ENCODE data around the gene AKAP10.
A peak's percentile ranks its signal among the peaks of the same experiment; 100 is the strongest.

Gene AKAP10

DNA sequence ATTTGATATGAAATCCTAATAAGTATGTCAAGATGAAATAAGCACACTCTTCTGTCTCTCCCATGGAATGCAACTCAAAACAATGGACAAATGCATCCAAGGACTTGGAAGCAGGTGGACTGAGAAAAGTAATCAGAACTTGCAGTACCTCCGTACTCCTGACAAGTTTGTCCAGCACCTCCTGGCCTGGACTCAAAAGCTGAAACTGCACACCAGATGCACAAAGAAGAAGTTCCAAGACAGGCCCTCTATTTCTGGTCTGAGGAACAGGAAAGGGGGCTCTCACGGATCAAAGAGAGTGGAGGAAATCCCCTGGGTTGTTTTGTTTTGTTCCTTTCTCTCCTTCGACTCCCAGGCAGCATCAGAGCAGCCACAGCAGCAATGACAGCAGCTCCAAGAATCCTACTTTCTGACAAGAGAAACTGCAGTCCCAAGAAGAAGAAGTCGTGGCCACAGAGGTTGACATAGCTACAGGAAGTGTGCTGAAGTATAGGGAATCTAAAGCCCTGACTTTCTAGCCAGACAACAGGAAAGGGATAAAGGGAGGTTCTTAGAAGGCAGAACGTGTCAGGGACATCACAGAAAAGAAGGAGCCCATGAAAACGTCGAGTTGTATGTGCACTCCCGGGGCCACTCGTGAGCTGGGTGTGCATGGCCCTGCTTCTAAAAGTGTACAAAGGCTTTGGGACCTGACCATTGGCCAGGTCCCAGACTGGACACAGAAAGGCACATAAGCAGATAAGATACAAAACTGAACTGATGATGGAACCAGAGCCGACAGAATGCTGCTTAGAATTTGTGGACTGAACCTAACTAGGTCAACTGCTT is 29.3 kb downstream of the AKAP10 start:
- Mint-ChIP-seq H3K36me3 (ENCODE audit: low read depth) (peaks cover 79% of the 10 kb centered on the region), H3K27ac (peak overlapping the region; percentile 73), H3K27me3 (no peaks in the 10 kb centered on the region), H3K4me3 (no peak overlapping the region), H3K9me3 (no peaks in the 10 kb centered on the region), H3K4me1 (ENCODE audit: low read depth) (peaks cover 61% of the 10 kb centered on the region)
- DNase-seq = no peak

DNA sequence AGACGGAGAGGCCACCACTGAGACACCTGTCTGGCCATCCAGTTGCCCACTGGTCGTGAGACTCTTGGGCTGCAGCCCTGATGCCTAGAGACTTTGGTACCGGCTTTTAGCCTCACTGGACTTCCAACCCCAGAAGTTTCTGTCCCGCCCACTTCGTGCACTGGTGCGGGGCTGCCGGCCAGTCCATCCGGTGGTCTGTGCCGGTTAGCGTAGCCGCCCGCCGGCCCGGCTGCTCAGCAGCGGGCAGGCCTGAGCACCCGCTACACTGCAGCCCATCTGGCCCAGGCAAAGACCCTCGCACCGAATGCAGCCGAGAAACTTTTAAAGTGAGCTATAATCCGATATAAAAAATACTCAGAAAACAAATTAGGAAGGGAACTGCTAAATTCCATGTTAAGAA is 30.7 kb downstream of the AKAP10 start:
- H3K27ac Mint-ChIP-seq = no peak overlapping the region
- peaks cover 63% of the 10 kb centered on the region for H3K4me1 Mint-ChIP-seq (ENCODE audit: low read depth)
- DNase-seq = no peak
- H3K4me3 Mint-ChIP-seq = no peak overlapping the region
- no peaks in the 10 kb centered on the region for H3K9me3 Mint-ChIP-seq
- H3K27me3 Mint-ChIP-seq = no peaks in the 10 kb centered on the region
- H3K36me3 Mint-ChIP-seq (ENCODE audit: low read depth) = peaks cover 84% of the 10 kb centered on the region

DNA sequence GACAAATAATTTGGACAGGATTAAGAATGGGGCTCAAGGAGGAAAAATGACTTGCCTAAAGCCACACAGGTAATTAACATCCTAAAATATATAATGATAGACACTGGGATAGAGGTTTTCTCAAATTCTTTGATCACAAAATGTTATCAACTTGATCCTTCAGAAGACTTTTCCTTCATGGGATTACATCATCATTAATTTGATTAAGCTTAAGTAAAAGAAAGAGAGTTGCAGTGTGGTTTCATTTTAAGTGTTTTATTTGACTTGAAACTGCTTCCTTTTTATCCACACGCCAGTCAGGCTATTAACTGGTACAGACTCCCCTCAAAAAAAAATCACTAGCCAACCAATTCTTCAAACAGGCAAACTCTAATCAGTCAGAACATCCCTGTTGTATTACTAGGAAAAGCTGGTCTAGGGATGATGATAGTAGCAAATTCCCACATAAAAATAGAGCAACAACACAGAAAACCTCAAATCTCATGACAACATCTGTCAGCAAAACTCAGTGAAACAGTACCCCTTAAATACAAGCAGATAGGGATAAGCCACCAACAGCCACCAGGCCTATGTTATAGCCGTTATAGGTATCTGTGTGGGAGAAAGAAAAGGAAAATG is 32.5 kb downstream of the AKAP10 start:
- no peak overlapping the region for H3K4me3 Mint-ChIP-seq
- DNase-seq = no peak
- no peaks in the 10 kb centered on the region for H3K9me3 Mint-ChIP-seq
- peaks cover 63% of the 10 kb centered on the region for H3K4me1 Mint-ChIP-seq (ENCODE audit: low read depth)
- peaks cover 88% of the 10 kb centered on the region for H3K36me3 Mint-ChIP-seq (ENCODE audit: low read depth)
- H3K27ac Mint-ChIP-seq = peak overlapping the region; percentile 47
- no peaks in the 10 kb centered on the region for H3K27me3 Mint-ChIP-seq

DNA sequence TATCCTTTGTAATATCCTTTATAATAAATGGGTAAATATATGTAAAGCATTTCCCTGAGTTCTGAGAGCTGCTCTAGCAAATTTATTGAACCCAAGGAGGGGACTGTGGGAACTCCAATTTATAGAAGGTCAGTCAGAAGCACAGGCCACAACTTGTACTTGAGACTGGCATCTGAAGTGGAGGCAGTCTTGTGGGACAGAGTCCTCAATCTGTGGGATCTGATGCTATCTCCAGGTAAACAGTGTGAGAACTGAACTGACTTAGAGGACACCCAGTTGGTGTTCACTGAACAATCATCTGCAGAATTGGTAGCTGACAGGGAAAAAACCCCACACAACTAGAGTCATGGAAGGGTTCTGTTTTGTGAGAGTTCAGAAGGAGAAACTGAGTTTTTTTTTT is 34.0 kb downstream of the AKAP10 start:
- Mint-ChIP-seq H3K4me1 (ENCODE audit: low read depth) (peaks cover 53% of the 10 kb centered on the region), H3K27ac (peak overlapping the region; percentile 4), H3K36me3 (ENCODE audit: low read depth) (peaks cover 91% of the 10 kb centered on the region), H3K9me3 (no peaks in the 10 kb centered on the region), H3K4me3 (no peak overlapping the region), H3K27me3 (no peaks in the 10 kb centered on the region)
- no peak for DNase-seq

DNA sequence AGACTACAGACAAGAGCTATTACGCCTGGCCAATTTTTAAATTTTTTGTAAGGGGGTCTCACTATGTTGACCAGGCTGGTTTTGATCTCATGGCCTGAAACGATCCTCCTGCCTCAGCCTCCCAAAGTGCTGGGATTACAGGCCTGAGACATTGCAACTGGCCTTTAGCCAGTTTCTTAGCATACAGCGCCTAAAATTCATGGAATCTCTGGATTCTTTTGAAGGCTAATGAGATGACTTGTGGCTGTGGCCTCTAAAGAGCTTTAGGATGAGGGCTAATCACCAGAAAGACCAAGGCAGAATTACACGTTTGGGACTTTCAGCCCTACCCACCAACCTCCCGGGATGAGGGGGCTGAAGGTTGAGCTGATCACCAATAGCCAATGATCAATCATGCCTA is 34.6 kb downstream of the AKAP10 start:
- H3K4me1 Mint-ChIP-seq (ENCODE audit: low read depth) = peaks cover 48% of the 10 kb centered on the region
- no peaks in the 10 kb centered on the region for H3K9me3 Mint-ChIP-seq
- no peak for DNase-seq
- H3K4me3 Mint-ChIP-seq = no peak overlapping the region
- H3K27ac Mint-ChIP-seq = peak overlapping the region; percentile 64
- H3K27me3 Mint-ChIP-seq = no peaks in the 10 kb centered on the region
- H3K36me3 Mint-ChIP-seq (ENCODE audit: low read depth) = peaks cover 91% of the 10 kb centered on the region

DNA sequence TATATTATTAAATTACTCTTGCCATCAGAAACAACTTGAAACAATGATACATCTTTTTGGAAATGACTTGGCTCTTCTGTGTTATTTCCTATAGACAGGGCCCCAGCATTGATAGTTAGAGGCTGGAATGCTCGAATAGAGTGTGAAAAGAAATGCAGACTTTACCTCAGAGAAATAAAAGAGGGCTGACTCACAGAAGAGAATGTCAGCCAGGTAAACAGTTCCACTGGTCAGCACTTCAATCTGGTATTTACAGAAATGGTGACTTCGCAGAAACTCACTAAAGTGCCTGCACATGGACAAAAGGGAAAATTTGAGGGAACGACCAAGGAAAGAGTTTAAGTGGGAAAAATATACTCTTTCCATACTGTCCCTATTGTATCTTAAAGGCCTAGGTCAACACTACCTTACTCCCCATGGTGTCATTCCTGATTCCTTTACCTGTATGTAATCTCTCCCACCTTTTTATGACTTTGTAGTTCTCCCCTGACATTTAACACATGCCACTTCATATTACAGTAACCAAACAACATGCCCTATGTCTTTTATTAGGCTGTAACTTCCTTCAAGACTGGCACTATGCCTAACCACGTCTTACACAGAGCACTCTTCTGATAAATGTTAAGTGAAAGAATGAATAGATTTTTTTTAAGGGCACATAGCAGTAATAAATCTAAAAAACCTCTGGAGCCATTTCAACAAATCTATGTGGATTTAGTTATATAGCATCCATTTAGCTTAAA is 36.7 kb downstream of the AKAP10 start:
- Mint-ChIP-seq H3K27ac (peak overlapping the region; percentile 60), H3K4me3 (no peak overlapping the region), H3K4me1 (ENCODE audit: low read depth) (peaks cover 36% of the 10 kb centered on the region), H3K9me3 (no peaks in the 10 kb centered on the region), H3K27me3 (no peaks in the 10 kb centered on the region), H3K36me3 (ENCODE audit: low read depth) (peaks cover 93% of the 10 kb centered on the region)
- DNase-seq = no peak

DNA sequence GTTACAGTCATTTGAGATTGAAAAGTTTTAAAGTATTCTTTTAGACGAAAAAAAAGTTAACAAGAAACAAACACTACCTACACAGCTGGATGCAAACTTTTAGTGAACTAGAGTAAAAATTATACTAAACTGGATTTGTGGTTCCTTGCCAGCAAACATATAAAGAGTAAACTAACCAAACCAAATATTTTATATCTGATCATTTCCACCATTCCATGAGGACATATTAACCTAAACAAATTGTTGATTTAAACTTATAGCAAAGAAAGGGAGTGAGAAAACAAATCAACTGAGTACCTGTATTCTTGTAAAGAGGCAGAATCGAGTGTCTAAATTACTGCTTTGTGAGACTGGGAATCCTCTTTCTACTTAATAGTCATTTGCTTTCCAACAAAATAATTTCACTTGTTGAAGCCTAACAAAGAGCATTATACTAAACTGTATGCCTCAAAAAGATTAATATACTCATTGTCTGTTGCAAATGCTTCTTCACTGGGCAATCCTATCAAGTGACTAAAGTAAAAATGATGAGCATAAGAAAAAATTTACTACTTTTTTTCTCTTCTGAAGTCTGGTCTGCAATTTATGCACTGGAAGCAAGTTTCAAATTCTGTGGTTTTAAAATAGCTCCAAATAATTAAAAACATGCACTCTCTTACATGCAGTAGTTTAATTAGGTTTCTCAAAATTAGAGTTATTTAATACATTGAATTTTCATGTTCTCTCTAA is 37.5 kb downstream of the AKAP10 start:
- H3K4me3 Mint-ChIP-seq = no peak overlapping the region
- peaks cover 32% of the 10 kb centered on the region for H3K4me1 Mint-ChIP-seq (ENCODE audit: low read depth)
- H3K9me3 Mint-ChIP-seq = no peaks in the 10 kb centered on the region
- peaks cover 91% of the 10 kb centered on the region for H3K36me3 Mint-ChIP-seq (ENCODE audit: low read depth)
- no peak for DNase-seq
- H3K27ac Mint-ChIP-seq = peak overlapping the region; percentile 48
- no peaks in the 10 kb centered on the region for H3K27me3 Mint-ChIP-seq

DNA sequence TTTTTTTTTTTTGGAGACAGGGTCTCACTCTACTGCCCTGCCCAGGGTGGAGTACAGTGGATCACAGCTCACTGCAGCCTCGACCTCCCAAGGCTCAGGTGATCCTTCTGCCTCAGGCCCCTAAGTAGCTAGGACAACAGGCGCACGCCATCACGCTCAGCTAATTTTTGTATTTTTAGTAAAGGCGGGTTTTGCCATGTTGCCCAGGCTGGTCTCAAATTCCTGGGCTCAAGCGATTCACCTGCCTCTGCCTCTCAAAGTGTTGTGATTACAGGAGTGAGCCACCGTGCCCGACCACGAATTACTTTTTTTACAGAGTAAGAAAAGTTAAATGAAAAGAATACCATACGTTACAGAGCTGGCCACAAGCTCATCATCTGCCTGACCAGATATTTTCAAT is 38.9 kb downstream of the AKAP10 start:
- H3K9me3 Mint-ChIP-seq = no peaks in the 10 kb centered on the region
- peaks cover 88% of the 10 kb centered on the region for H3K36me3 Mint-ChIP-seq (ENCODE audit: low read depth)
- peaks cover 21% of the 10 kb centered on the region for H3K4me1 Mint-ChIP-seq (ENCODE audit: low read depth)
- H3K27me3 Mint-ChIP-seq = no peaks in the 10 kb centered on the region
- no peak overlapping the region for H3K27ac Mint-ChIP-seq
- no peak for DNase-seq
- no peak overlapping the region for H3K4me3 Mint-ChIP-seq

DNA sequence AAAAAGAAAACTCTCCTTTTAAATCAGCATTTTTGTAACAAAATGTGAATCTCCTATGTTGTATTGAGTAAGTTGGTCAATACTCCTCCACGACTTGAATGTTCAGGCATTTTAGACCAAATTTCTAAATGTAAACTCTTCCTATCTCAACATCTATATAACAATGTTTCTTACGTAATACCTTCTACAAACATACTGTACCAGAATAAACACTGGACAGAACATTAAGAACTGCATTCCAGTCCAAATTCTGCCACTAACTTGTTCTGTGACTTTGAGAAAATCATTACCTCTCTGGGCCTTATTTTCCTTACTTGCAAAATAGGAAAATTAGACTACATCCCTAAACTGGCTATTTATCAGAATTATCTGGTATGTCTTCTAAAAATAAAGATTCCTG is 40.1 kb downstream of the AKAP10 start:
- Mint-ChIP-seq H3K36me3 (ENCODE audit: low read depth) (peaks cover 86% of the 10 kb centered on the region), H3K4me1 (ENCODE audit: low read depth) (peaks cover 10% of the 10 kb centered on the region), H3K27ac (no peak overlapping the region), H3K9me3 (no peaks in the 10 kb centered on the region), H3K4me3 (no peak overlapping the region), H3K27me3 (no peaks in the 10 kb centered on the region)
- no peak for DNase-seq

DNA sequence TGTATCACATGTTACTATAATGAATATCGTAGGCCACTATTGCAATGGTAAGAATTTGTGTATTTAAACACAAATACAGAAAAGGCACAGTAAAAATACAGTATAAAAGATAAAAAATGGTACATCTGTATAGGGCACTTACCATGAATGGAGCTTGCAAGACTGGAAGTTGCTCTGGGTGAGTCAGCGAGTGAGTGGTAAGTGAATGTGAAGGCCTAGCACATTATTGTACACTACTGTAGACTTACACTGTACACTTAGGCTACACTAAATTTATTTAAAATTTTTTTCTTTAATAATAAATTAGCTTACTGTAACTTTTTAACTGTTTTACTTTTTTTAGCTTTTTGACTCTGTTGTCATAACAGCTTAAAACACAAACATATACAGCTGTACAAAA is 42.5 kb downstream of the AKAP10 start:
- DNase-seq = no peak
- H3K9me3 Mint-ChIP-seq = no peaks in the 10 kb centered on the region
- no peak overlapping the region for H3K4me3 Mint-ChIP-seq
- H3K27me3 Mint-ChIP-seq = no peaks in the 10 kb centered on the region
- H3K36me3 Mint-ChIP-seq (ENCODE audit: low read depth) = peaks cover 88% of the 10 kb centered on the region
- H3K4me1 Mint-ChIP-seq (ENCODE audit: low read depth) = no peaks in the 10 kb centered on the region
- H3K27ac Mint-ChIP-seq = no peak overlapping the region

DNA sequence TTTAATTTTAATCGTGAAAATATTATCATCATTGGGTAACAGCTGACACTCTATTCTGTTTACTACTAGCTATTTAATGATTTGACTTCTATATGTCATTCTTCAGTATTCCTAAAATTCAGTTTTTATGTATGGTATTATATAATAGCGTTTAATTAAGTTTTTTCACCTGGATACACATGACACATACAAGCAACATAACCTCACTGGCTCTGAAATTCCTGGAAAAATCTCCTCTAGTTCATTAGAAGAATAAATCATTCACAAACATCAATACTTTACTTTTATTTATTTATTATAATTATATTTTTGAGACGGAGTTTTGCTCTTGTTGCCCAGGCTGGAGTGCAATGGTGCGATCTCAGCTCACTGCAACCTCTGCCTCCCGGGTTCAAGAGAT is 44.0 kb downstream of the AKAP10 start:
- H3K36me3 Mint-ChIP-seq (ENCODE audit: low read depth) = peaks cover 86% of the 10 kb centered on the region
- H3K9me3 Mint-ChIP-seq = no peaks in the 10 kb centered on the region
- H3K27ac Mint-ChIP-seq = no peak overlapping the region
- DNase-seq = no peak
- H3K4me3 Mint-ChIP-seq = no peak overlapping the region
- H3K4me1 Mint-ChIP-seq (ENCODE audit: low read depth) = peaks cover 8% of the 10 kb centered on the region
- H3K27me3 Mint-ChIP-seq = no peaks in the 10 kb centered on the region

DNA sequence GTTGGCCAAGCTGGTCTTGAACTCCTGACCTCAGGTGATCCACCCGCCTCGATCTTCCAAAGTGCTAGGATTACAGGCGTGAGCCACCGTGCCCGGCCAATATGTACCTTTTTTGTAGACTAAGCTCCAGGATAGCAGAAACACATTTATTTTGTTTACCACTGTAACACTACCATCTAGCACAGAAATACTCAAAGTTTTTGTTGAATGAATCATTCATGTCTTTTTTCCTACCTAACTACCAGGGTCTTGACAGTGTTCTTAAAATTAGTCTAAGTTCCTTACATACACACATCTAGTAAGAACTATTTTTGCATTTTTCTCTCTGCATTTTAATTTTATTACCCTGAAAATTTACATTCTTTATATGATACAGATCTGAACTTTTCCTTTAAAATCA is 44.4 kb downstream of the AKAP10 start:
- no peak overlapping the region for H3K27ac Mint-ChIP-seq
- H3K36me3 Mint-ChIP-seq (ENCODE audit: low read depth) = peaks cover 86% of the 10 kb centered on the region
- no peaks in the 10 kb centered on the region for H3K27me3 Mint-ChIP-seq
- no peaks in the 10 kb centered on the region for H3K9me3 Mint-ChIP-seq
- no peak overlapping the region for H3K4me3 Mint-ChIP-seq
- peaks cover 12% of the 10 kb centered on the region for H3K4me1 Mint-ChIP-seq (ENCODE audit: low read depth)
- DNase-seq = no peak

DNA sequence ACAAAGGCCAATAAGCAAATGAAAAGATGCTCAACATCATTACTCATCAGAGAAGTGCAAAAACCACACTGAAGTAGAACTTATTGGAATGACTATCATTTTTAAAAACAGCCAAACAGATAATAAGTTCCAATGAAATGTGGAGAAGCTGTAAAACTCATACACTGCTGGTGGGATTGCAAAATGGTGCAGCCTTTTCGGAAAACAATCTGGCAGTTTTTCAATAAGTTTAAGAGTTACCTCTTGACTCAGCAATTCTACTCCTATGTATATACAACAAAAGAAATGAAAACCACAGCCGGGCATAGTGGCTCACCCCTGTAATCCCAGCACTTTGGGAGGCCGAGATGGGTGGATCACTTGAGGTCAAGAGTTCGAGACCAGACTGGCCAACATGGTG is 49.3 kb downstream of the AKAP10 start:
- H3K27me3 Mint-ChIP-seq = no peaks in the 10 kb centered on the region
- H3K27ac Mint-ChIP-seq = peak overlapping the region; percentile 82
- peaks cover 25% of the 10 kb centered on the region for H3K4me1 Mint-ChIP-seq (ENCODE audit: low read depth)
- no peak overlapping the region for H3K4me3 Mint-ChIP-seq
- H3K36me3 Mint-ChIP-seq (ENCODE audit: low read depth) = peaks cover 88% of the 10 kb centered on the region
- no peak for DNase-seq
- H3K9me3 Mint-ChIP-seq = no peaks in the 10 kb centered on the region

DNA sequence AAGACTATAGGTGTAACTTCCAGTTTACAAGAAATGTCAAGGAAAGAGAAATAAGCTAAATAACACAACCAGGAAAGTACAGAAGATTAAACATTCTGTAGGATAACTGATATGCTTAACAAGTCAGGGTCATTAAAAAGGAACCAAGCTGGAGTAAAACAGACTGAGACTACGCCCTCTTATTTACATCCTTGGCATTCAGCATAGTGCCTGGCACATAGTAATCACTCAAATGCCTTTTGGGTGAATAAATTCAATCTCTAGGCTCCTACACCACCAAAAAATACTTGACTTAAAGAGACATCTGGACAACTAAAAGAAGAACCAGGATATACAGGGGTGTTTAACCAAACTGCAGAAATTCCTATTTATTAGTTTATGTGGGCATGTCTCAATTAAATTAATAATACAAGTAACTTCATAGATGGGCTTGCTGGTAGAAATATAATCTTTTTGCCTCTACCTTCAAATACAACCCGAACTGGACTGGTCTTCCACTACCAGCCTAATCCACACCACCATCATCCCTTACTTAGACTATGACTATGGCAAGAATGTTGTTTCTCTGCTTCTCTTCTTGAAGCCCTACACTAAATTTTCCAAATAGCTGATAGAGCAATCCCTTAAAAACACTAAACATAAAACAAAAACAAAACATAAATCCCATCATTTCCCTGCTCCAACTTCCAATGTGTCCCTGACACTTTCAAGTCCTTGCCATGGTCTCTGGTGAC is 62.2 kb downstream of the AKAP10 start:
- Mint-ChIP-seq H3K4me1 (ENCODE audit: low read depth) (peaks cover 3% of the 10 kb centered on the region), H3K27me3 (no peaks in the 10 kb centered on the region), H3K27ac (peak overlapping the region; percentile 14), H3K36me3 (ENCODE audit: low read depth) (peaks cover 84% of the 10 kb centered on the region), H3K4me3 (no peak overlapping the region), H3K9me3 (no peaks in the 10 kb centered on the region)
- no peak for DNase-seq
